GM19324 (cell line): ENCODE data around the gene CALN1.
"Not testable (repeated sequence)": the region's sequence is repeated elsewhere in the genome, so short reads cannot be mapped to it uniquely, and the experiment has no call there.

Experiments
- ATAC-seq: cut with Tn5 transposase; IDR thresholded peaks from one replicate; pipeline ENCODE4 v1.9.1; 2021; ENCODE audit warnings: mild to moderate bottlenecking, moderate library complexity; ENCODE audit not compliant: unreplicated experiment, low FRiP score

The CALN1 gene

GRCh38 chr7:72411419-72411818, 719 bp downstream of the CALN1 start:
- no peak for ATAC-seq

GRCh38 chr7:72409638-72410015, 2.5 kb downstream of the CALN1 start:
- no peak for ATAC-seq

GRCh38 chr7:72408966-72409637, 3.0 kb downstream of the CALN1 start:
- ATAC-seq: no peak

- no peak for ATAC-seq
These were observed 5.2 kb downstream of the CALN1 start for GRCh38 chr7:72406820-72407403.

- no peak for ATAC-seq
These were observed 6.3 kb downstream of the CALN1 start for GRCh38 chr7:72405871-72406270.

GRCh38 chr7:72405418-72405817, 6.7 kb downstream of the CALN1 start:
- no peak for ATAC-seq

- ATAC-seq: no peak
These were observed 7.4 kb downstream of the CALN1 start for GRCh38 chr7:72404743-72405142.

GRCh38 chr7:72403458-72404076, 8.6 kb downstream of the CALN1 start:
- ATAC-seq: no peak

GRCh38 chr7:72394016-72394415, 18.1 kb downstream of the CALN1 start:
- ATAC-seq: no peak

- no peak for ATAC-seq
These were observed 20.2 kb downstream of the CALN1 start for GRCh38 chr7:72391821-72392377.

GRCh38 chr7:72386118-72386517, 26.0 kb downstream of the CALN1 start:
- no peak for ATAC-seq

GRCh38 chr7:72362246-72362645, 49.9 kb downstream of the CALN1 start:
- no peak for ATAC-seq

- no peak for ATAC-seq
These were observed 66.9 kb downstream of the CALN1 start for GRCh38 chr7:72345208-72345727.

GRCh38 chr7:72343991-72344390, 68.1 kb downstream of the CALN1 start:
- ATAC-seq: no peak

GRCh38 chr7:72343354-72343753, 68.8 kb downstream of the CALN1 start:
- ATAC-seq: not testable (repeated sequence)

GRCh38 chr7:72337390-72338167, 74.6 kb downstream of the CALN1 start:
- ATAC-seq: no peak

- ATAC-seq: no peak
These were observed 75.3 kb downstream of the CALN1 start for GRCh38 chr7:72336632-72337389.

GRCh38 chr7:72336382-72336631, 75.8 kb downstream of the CALN1 start:
- ATAC-seq: no peak

GRCh38 chr7:72335561-72336381, 76.4 kb downstream of the CALN1 start:
- no peak for ATAC-seq
